PC-9 (cell line): ENCODE data around the gene ZC3H6. TPM values are rescaled to one million over a fixed set of nuclear protein-coding genes. Genes with fewer than 3 reads are reported as not detected.

Source experiments
- BruUV-seq: library from RNA; stranded (reverse); fragments of 400-500 nt; replicated peaks from 2 replicates; lab custom pipeline; 2021; lab: Mats Ljungman, UMichigan
- CTCF ChIA-PET: fragments of 300-600 bp; sonication (Branson Sonifier 250); formaldehyde crosslinking; loops from one replicate; lab custom pipeline; 2022; ENCODE audit warnings: antibody characterized with exemption; lab: Charles Lee
- POLR2A ChIA-PET: fragments of 300-600 bp; sonication (Branson Sonifier 250); formaldehyde crosslinking; loops from one replicate; lab custom pipeline; 2022; ENCODE audit warnings: antibody characterized with exemption; ENCODE audit not compliant: unreplicated experiment; lab: Charles Lee
- DNase-seq, 2 experiments: peaks; one replicate each; pipeline versions ENCODE4 v3.0.0 to v3.0.0-alpha.2; 2015 to 2022; ENCODE audit warnings: mixed read lengths in 1 of 2
- H2AFZ ChIP-seq: fragments of 200-600 bp; sonication (generic); 2 replicates; pipeline ENCODE4 v1.8.1; 2017; ENCODE audit warnings: antibody characterized with exemption
- H3F3A ChIP-seq: fragments of 200-600 bp; sonication (generic); 2 replicates; pipeline ENCODE4 v1.8.1; 2017; ENCODE audit warnings: antibody characterized with exemption, mild to moderate bottlenecking, low read depth; ENCODE audit not compliant: insufficient read depth
- H3K27ac ChIP-seq: fragments of 200-600 bp; sonication (generic); 2 replicates; pipeline ENCODE4 v1.6.1; 2016; ENCODE audit warnings: mixed run types
- H3K27me3 ChIP-seq: fragments of 200-600 bp; sonication (generic); 2 replicates; pipeline ENCODE4 v1.6.1; 2016; ENCODE audit warnings: low read depth, mixed run types; ENCODE audit not compliant: insufficient read depth
- H3K36me3 ChIP-seq: fragments of 200-600 bp; sonication (generic); 2 replicates; pipeline ENCODE4 v1.6.1; 2016; ENCODE audit warnings: low read depth, mixed run types
- H3K4me1 ChIP-seq: fragments of 200-600 bp; sonication (generic); replicated peaks from 2 replicates; pipeline ENCODE4 v1.6.1; 2016; ENCODE audit warnings: mixed run types; ENCODE audit not compliant: insufficient read depth
- H3K4me2 ChIP-seq: fragments of 200-600 bp; sonication (generic); 2 replicates; pipeline ENCODE4 v1.6.1; 2017; ENCODE audit warnings: mixed run types
- H3K4me3 ChIP-seq: fragments of 200-600 bp; sonication (generic); 2 replicates; pipeline ENCODE4 v1.6.1; 2016; ENCODE audit warnings: mixed run types
- H3K79me2 ChIP-seq: fragments of 200-600 bp; sonication (generic); 2 replicates; pipeline ENCODE4 v1.6.1; 2017; ENCODE audit warnings: low read depth, mixed run types
- H3K9me2 ChIP-seq: fragments of 200-600 bp; sonication (generic); 2 replicates; pipeline ENCODE4 v1.8.1; 2017; ENCODE audit warnings: mild to moderate bottlenecking; ENCODE audit not compliant: insufficient read depth
- H3K9me3 ChIP-seq: fragments of 200-600 bp; sonication (generic); 2 replicates; pipeline ENCODE4 v1.8.1; 2016; ENCODE audit warnings: low read depth; ENCODE audit not compliant: insufficient read depth
- H4K20me1 ChIP-seq: fragments of 200-600 bp; sonication (generic); 2 replicates; pipeline ENCODE4 v1.8.1; 2017; ENCODE audit not compliant: insufficient read depth
- EZH2 ChIP-seq: fragments of 200-600 bp; sonication (generic); IDR thresholded peaks from 2 replicates; pipeline ENCODE4 v1.8.0; 2017; ENCODE audit warnings: antibody characterized with exemption, low read depth
- intact Hi-C: fragments of 100-400 bp; cut with micrococcal nuclease; formaldehyde crosslinking; loops from one replicate; pipeline ENCODE4 v1.10.0; 2022; ENCODE audit not compliant: unreplicated experiment
- total RNA-seq: library from RNA; stranded (reverse); gene quantifications from 2 replicates; pipeline ENCODE4 v1.2.3, GENCODE V29; 2021
- TF ChIP-seq, protein P1 (sequence below): fragments of 200-600 bp; sonication (generic); conservative IDR thresholded peaks from 2 replicates; pipeline ENCODE4 v1.6.1; 2017; ENCODE audit warnings: mixed run types, antibody characterized with exemption, mild to moderate bottlenecking, moderate library complexity

The ZC3H6 gene
- total RNA-seq, 1 experiment from 2014 or later: 9.1 TPM

DNA sequence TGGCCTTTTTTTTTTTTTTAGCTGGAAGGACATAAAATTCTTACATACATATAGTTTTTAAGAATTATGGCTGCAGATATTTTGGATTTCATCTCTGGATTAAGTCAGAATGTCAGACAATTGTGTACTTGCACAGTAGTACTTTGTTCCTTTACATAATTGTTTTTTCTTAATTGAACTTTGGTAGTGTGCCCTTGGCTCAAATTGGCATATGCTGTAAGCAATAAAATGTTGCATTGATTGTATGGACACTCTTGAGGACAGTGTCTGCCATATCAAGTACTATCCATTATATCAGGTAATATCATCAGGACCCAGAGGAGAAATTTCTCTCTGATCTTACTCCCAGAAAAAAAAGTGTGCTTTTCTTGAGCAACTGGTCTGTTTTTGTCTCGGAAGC is 15.3 kb downstream of the ZC3H6 start:
- CTCF ChIA-PET: no interaction called here
- no peaks in the 10 kb centered on the region for H3K4me1 ChIP-seq
- no peak overlapping the region for H2AFZ ChIP-seq

DNA sequence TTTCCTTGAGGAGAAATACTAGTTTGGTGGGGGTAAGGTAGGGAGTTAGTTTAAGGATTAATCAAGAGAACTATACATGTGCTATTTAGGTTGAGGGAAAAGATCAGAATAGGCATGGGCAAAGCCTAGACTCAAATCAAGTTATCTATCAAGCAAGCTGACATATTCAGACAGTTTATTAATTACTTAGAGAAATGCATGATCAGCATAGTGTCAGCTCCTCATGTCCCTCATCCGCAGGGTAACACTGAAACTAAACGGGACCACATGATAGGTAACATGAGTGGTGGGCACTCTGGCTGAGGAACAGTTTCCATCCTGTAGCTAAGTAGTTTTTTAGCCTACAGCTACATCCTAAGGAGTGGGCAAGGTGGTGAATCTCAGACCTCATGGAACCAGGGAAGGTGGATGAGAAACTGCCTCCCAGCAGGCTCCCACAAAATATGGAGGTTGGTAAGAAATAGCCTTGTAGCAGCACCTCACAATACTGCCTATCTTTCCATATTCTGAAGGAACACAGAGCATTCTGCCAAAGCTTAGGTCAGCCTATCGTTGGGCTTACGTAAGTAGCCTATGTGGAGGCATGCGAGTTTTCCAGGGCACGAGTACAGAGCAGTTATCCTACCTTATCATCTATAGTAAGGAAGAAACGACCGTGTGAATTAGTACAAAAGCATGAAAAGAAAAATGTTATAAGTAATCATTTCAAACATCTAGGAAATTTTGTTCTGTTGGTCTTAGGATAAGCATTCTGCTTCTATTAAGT is 18.4 kb downstream of the ZC3H6 start:
- Histone ChIP-seq H3K9me2 (no peaks in the 10 kb centered on the region), H3K4me2 (no peak overlapping the region), H3K36me3 (no peaks in the 10 kb centered on the region), H3K4me3 (no peak overlapping the region), H3K9me3 (no peaks in the 10 kb centered on the region), H3F3A (no peaks in the 10 kb centered on the region), H3K79me2 (no peaks in the 10 kb centered on the region), H4K20me1 (no peaks in the 10 kb centered on the region), H2AFZ (no peak overlapping the region), H3K4me1 (no peaks in the 10 kb centered on the region), H3K27ac (no peak overlapping the region), H3K27me3 (no peaks in the 10 kb centered on the region)
- CTCF ChIA-PET: no interaction called here
- POLR2A ChIA-PET: no interaction called here
- BruUV-seq: no TSS peak
- TF ChIP-seq, protein P1, sequence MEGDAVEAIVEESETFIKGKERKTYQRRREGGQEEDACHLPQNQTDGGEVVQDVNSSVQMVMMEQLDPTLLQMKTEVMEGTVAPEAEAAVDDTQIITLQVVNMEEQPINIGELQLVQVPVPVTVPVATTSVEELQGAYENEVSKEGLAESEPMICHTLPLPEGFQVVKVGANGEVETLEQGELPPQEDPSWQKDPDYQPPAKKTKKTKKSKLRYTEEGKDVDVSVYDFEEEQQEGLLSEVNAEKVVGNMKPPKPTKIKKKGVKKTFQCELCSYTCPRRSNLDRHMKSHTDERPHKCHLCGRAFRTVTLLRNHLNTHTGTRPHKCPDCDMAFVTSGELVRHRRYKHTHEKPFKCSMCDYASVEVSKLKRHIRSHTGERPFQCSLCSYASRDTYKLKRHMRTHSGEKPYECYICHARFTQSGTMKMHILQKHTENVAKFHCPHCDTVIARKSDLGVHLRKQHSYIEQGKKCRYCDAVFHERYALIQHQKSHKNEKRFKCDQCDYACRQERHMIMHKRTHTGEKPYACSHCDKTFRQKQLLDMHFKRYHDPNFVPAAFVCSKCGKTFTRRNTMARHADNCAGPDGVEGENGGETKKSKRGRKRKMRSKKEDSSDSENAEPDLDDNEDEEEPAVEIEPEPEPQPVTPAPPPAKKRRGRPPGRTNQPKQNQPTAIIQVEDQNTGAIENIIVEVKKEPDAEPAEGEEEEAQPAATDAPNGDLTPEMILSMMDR: no peak
- no peak for TF ChIP-seq EZH2
- DNase-seq: no peak
- intact Hi-C loops: no loop called here

More for the DNA sequence above, 15.3 kb downstream of the ZC3H6 start:
- TF ChIP-seq, protein P1: no peak
- no peak for TF ChIP-seq EZH2
- no peaks in the 10 kb centered on the region for H3F3A ChIP-seq
- H3K9me2 ChIP-seq: no peaks in the 10 kb centered on the region
- H3K27me3 ChIP-seq: no peaks in the 10 kb centered on the region
- no TSS peak for BruUV-seq
- no peak for DNase-seq
- H3K9me3 ChIP-seq: no peaks in the 10 kb centered on the region
- no peak overlapping the region for H3K27ac ChIP-seq
- H4K20me1 ChIP-seq: no peaks in the 10 kb centered on the region
- H3K36me3 ChIP-seq: no peaks in the 10 kb centered on the region
- POLR2A ChIA-PET: no interaction called here
- H3K4me3 ChIP-seq: no peak overlapping the region
- intact Hi-C loops: no loop called here
- no peak overlapping the region for H3K4me2 ChIP-seq
- no peaks in the 10 kb centered on the region for H3K79me2 ChIP-seq

DNA sequence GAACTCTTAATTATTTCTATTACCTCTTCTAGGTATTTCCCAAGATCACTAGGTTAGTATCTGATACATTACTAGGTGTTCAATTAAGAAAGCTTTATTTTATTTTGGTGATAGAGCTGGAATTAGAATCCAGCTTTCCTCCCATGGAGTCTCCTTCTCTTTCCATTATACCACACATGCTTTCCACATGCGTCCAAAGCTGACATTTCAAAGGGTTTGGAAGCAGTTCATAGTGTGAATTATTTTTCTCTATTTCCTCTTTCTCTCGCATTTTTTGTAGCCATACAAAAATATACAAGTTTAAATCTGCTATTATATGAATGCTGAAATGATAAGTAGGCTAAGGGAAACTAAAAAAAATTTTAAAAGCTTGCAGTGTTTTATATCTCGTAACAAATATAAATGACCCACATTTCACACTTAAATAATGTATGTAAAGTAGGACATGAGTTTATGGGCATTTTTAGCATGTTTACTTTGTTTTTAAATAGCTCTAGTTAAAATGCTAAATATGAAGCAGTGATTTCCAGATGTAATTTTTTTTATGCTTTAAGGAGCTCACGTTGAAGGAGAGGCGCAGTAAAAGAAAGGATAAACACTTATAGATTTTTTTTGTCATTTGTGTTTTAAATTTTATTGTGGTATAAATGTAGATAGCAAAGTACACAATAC is 20.1 kb downstream of the ZC3H6 start:
- Histone ChIP-seq H3K27ac (no peak overlapping the region), H3K9me3 (no peaks in the 10 kb centered on the region), H3K4me3 (no peak overlapping the region), H2AFZ (no peak overlapping the region), H3F3A (no peaks in the 10 kb centered on the region), H3K4me2 (no peak overlapping the region), H3K27me3 (no peaks in the 10 kb centered on the region), H3K9me2 (no peaks in the 10 kb centered on the region), H3K79me2 (no peaks in the 10 kb centered on the region), H3K36me3 (no peaks in the 10 kb centered on the region), H4K20me1 (no peaks in the 10 kb centered on the region), H3K4me1 (no peaks in the 10 kb centered on the region)
- BruUV-seq: no TSS peak
- ChIA-PET POLR2A (no interaction called here), CTCF (interaction anchor here (0.5 kb wide), 1 partner anchor 223 kb away, joined by 8 read pairs; no protein-coding TSS in a partner anchor)
- intact Hi-C loops: no loop called here
- TF ChIP-seq, protein P1: no peak
- TF ChIP-seq EZH2: no peak
- DNase-seq: no peak
